ENCODE measurements around the gene GRIN2B. TPM values are rescaled to one million over a fixed set of nuclear protein-coding genes. Genes with fewer than 3 reads are reported as not detected.

Gene GRIN2B
- total and polyA plus RNA-seq, 9 of the 15 experiments (the other 6 are each of a cell fraction or from before 2014, with no cell fraction given): not detected

- no peak for TF ChIP-seq DLX4 (CRISPR knock-in tag; IDR thresholded peaks at IDR 0.05)
- no peak for TF ChIP-seq FOXP1 (CRISPR knock-in tag; IDR thresholded peaks at IDR 0.05)
- no peak for TF ChIP-seq KAT2B (IDR thresholded peaks at IDR 0.05; ENCODE audit: low read depth, low read length)
Measured at GRCh38 chr12:13981296-13981962, at the start of gene GRIN2B (continued).

GRCh38 chr12:14026537-14026936 lies 45.1 kb upstream of the GRIN2B start:
- ChIA-PET POLR2A (no interaction called here), CTCF (ENCODE audit: low intra/inter-chr PET ratio) (no interaction called here)
- no peak overlapping the region for H3K4me2 ChIP-seq (ENCODE audit: insufficient read depth, low read length)
- no peaks in the 10 kb centered on the region for H3K9me1 ChIP-seq (ENCODE audit: control insufficient read depth, insufficient read depth, low read length)
- DNase-seq (ENCODE audit: extremely low read depth in 1 of 4, low spot score in 3 of 4) (no peak), FAIRE-seq (no peak), ATAC-seq (no peak)
- H3K36me3 ChIP-seq (ENCODE audit: control insufficient read depth, insufficient read depth, low read length): no peaks in the 10 kb centered on the region
- H3K27ac ChIP-seq (ENCODE audit: extremely low read depth, low read depth, low read length): no peak overlapping the region
- no peak overlapping the region for H3K9ac ChIP-seq (ENCODE audit: insufficient read depth in 1 of 2, low read depth in 2 of 2, low read length in 2 of 2)
- no peaks in the 10 kb centered on the region for H4K20me1 ChIP-seq (replicated peaks; ENCODE audit: control insufficient read depth, insufficient read depth, low read length)
- 0% methylated on average over 3 of the region's 4 CpGs for WGBS (ENCODE audit: insufficient coverage, low coverage, missing lambda C conversion rate)
- no TSS peak for BruUV-seq (replicated peaks)
- no peak overlapping the region for H2AFZ ChIP-seq (ENCODE audit: low read depth, low read length)
- H3K79me2 ChIP-seq (ENCODE audit: control insufficient read depth, insufficient read depth, low read length): no peaks in the 10 kb centered on the region
- no peaks in the 10 kb centered on the region for H3K4me1 ChIP-seq (replicated peaks in 1 of 2; ENCODE audit: control insufficient read depth in 2 of 2, insufficient read depth in 2 of 2, low read length in 2 of 2)
- intact Hi-C loops (cut with micrococcal nuclease) (no loop called here), in situ Hi-C loops (cut with MboI) (no loop called here)
- no peak overlapping the region for H3K4me3 ChIP-seq
- TF ChIP-seq CTBP1 (IDR thresholded peaks at IDR 0.05; ENCODE audit: borderline replicate concordance) (no peak), MXD1 (CRISPR knock-in tag; IDR thresholded peaks at IDR 0.05; ENCODE audit: borderline replicate concordance, poor library complexity, severe bottlenecking) (no peak), ZNF311 (CRISPR knock-in tag; IDR thresholded peaks at IDR 0.05) (no peak)
- no peaks in the 10 kb centered on the region for H3K27me3 ChIP-seq (ENCODE audit: control insufficient read depth in 2 of 2, insufficient read depth in 2 of 2, low read length in 2 of 2)
- no peaks in the 10 kb centered on the region for H3K9me3 ChIP-seq (replicated peaks; ENCODE audit: control insufficient read depth, insufficient read depth, low read depth, low read length)
